IPS-20b (cell line): ENCODE data around the gene KIAA0319L.
A peak's percentile ranks its signal among the peaks of the same experiment; 100 is the strongest.

Experiments
- H3K27ac ChIP-seq: one replicate; pipeline ENCODE4 v1.5.1; 2013; ENCODE audit warnings: low read length
- H3K27me3 ChIP-seq: 2 replicates; pipeline ENCODE4 v1.6.1; 2013; ENCODE audit warnings: mild to moderate bottlenecking, low read length, inconsistent platforms; ENCODE audit not compliant: insufficient read depth
- H3K36me3 ChIP-seq: 2 replicates; pipeline ENCODE4 v1.6.1; 2013; ENCODE audit warnings: low read depth, mild to moderate bottlenecking, inconsistent platforms, low read length, moderate library complexity; ENCODE audit not compliant: insufficient read depth
- H3K4me1 ChIP-seq: 2 replicates; pipeline ENCODE4 v1.6.1; 2013; ENCODE audit warnings: mild to moderate bottlenecking, control low read depth, inconsistent platforms, low read length, moderate library complexity; ENCODE audit not compliant: insufficient read depth
- H3K4me3 ChIP-seq: 2 replicates; pipeline ENCODE4 v1.5.1; 2013; ENCODE audit warnings: mild to moderate bottlenecking, low read length, inconsistent platforms
- H3K9ac ChIP-seq: 2 replicates; pipeline ENCODE4 v1.6.1; 2013; ENCODE audit warnings: low read depth, mild to moderate bottlenecking, inconsistent platforms, low read length, moderate library complexity
- H3K9me3 ChIP-seq: 2 replicates; pipeline ENCODE4 v1.6.1; 2013; ENCODE audit warnings: mild to moderate bottlenecking, low read depth, low read length, inconsistent platforms; ENCODE audit not compliant: insufficient read depth

KIAA0319L gene

GRCh38 chr1:35559317-35559944, 2.2 kb upstream of the KIAA0319L start:
- no peaks in the 10 kb centered on the region for H3K9me3 ChIP-seq
- H3K4me3 ChIP-seq: peak overlapping the region; percentile 82; the same call in 1 of the 2 replicates
- H3K27ac ChIP-seq: no peak overlapping the region
- no peak overlapping the region; the same call in 1 of the 2 replicates for H3K9ac ChIP-seq
- H3K27me3 ChIP-seq: no peaks in the 10 kb centered on the region
- H3K4me1 ChIP-seq: peaks cover 18% of the 10 kb centered on the region
- H3K36me3 ChIP-seq: peaks cover 47% of the 10 kb centered on the region

GRCh38 chr1:35558374-35559316, 1.4 kb upstream of the KIAA0319L start:
- H3K36me3 ChIP-seq: peaks cover 40% of the 10 kb centered on the region
- peak overlapping the region; percentile 79 for H3K9ac ChIP-seq
- peak overlapping the region; percentile 42 for H3K27ac ChIP-seq
- peaks cover 26% of the 10 kb centered on the region for H3K4me1 ChIP-seq
- peak overlapping the region; percentile 82 for H3K4me3 ChIP-seq
- H3K27me3 ChIP-seq: no peaks in the 10 kb centered on the region
- no peaks in the 10 kb centered on the region for H3K9me3 ChIP-seq

GRCh38 chr1:35557611-35558373, 589 bp upstream of the KIAA0319L start, which contains the start of gene NCDN:
Gene NCDN, plus strand, starts transcription at chr1:35557799. Its CDS starts 392 bp downstream, at chr1:35558191.
- peak within 1 kb of the TSS; percentile 72 for H3K27ac ChIP-seq
- H3K9me3 ChIP-seq: no peaks in the 10 kb centered on the region
- H3K27me3 ChIP-seq: no peaks in the 10 kb centered on the region
- H3K4me1 ChIP-seq: peaks cover 28% of the 10 kb centered on the region
- peaks cover 40% of the 10 kb centered on the region for H3K36me3 ChIP-seq
- H3K4me3 ChIP-seq: peak within 1 kb of the TSS; percentile 82
- peak within 1 kb of the TSS; percentile 79 for H3K9ac ChIP-seq

- peak overlapping the region; percentile 82 for H3K4me3 ChIP-seq
- no peaks in the 10 kb centered on the region for H3K9me3 ChIP-seq
- peak overlapping the region; percentile 72 for H3K27ac ChIP-seq
- H3K9ac ChIP-seq: peak overlapping the region; percentile 79; the same call in 1 of the 2 replicates
- peaks cover 40% of the 10 kb centered on the region for H3K36me3 ChIP-seq
- H3K27me3 ChIP-seq: no peaks in the 10 kb centered on the region
- H3K4me1 ChIP-seq: peaks cover 28% of the 10 kb centered on the region
Measured at GRCh38 chr1:35556484-35557117, 602 bp downstream of the KIAA0319L start.

GRCh38 chr1:35555601-35556477, 1.4 kb downstream of the KIAA0319L start:
- H3K36me3 ChIP-seq: peaks cover 37% of the 10 kb centered on the region
- H3K4me3 ChIP-seq: peak overlapping the region; percentile 82
- peak overlapping the region; percentile 79; the same call in 1 of the 2 replicates for H3K9ac ChIP-seq

GRCh38 chr1:35555212-35555584, 2.0 kb downstream of the KIAA0319L start:
- no peaks in the 10 kb centered on the region for H3K9me3 ChIP-seq
- no peaks in the 10 kb centered on the region for H3K27me3 ChIP-seq
- peak overlapping the region; percentile 79; the same call in 1 of the 2 replicates for H3K9ac ChIP-seq
- H3K27ac ChIP-seq: peak overlapping the region; percentile 94
- H3K36me3 ChIP-seq: peaks cover 39% of the 10 kb centered on the region
- H3K4me3 ChIP-seq: peak overlapping the region; percentile 82
- peaks cover 28% of the 10 kb centered on the region for H3K4me1 ChIP-seq

More at GRCh38 chr1:35555601-35556477, 1.4 kb downstream of the KIAA0319L start:
- Histone ChIP-seq H3K4me1 (peaks cover 28% of the 10 kb centered on the region), H3K27me3 (no peaks in the 10 kb centered on the region), H3K9me3 (no peaks in the 10 kb centered on the region), H3K27ac (peak overlapping the region; percentile 94)

GRCh38 chr1:35554266-35555211, 2.7 kb downstream of the KIAA0319L start:
- Histone ChIP-seq H3K4me3 (peak overlapping the region; percentile 82), H3K4me1 (peaks cover 28% of the 10 kb centered on the region), H3K27ac (peak overlapping the region; percentile 94), H3K9ac (peak overlapping the region; percentile 79), H3K9me3 (no peaks in the 10 kb centered on the region), H3K27me3 (no peaks in the 10 kb centered on the region), H3K36me3 (peaks cover 40% of the 10 kb centered on the region)

GRCh38 chr1:35553851-35554250, 3.4 kb downstream of the KIAA0319L start:
- H3K9me3 ChIP-seq: no peaks in the 10 kb centered on the region
- peaks cover 28% of the 10 kb centered on the region for H3K4me1 ChIP-seq
- peak overlapping the region; percentile 82 for H3K4me3 ChIP-seq
- H3K27ac ChIP-seq: peak overlapping the region; percentile 82
- peak overlapping the region; percentile 79; the same call in 1 of the 2 replicates for H3K9ac ChIP-seq
- peaks cover 46% of the 10 kb centered on the region for H3K36me3 ChIP-seq
- H3K27me3 ChIP-seq: no peaks in the 10 kb centered on the region

- Histone ChIP-seq H3K36me3 (peaks cover 84% of the 10 kb centered on the region), H3K27me3 (no peaks in the 10 kb centered on the region), H3K9me3 (no peaks in the 10 kb centered on the region), H3K4me3 (no peak overlapping the region), H3K4me1 (peaks cover 3% of the 10 kb centered on the region; the same call in 1 of the 2 replicates), H3K27ac (no peak overlapping the region), H3K9ac (no peak overlapping the region)
Measured at GRCh38 chr1:35546614-35547013, 10.6 kb downstream of the KIAA0319L start.
